Nephron progenitor cell (in vitro differentiated cells): ENCODE results near the gene PDZD8.

ENCODE experiments used
- DNase-seq: peaks from one replicate; pipeline ENCODE4 v3.0.0; 2021
- H3K27ac Mint-ChIP-seq: 2 replicates; pipeline ENCODE4 v1.8.0; 2021; ENCODE audit warnings: mild to moderate bottlenecking, moderate library complexity, mixed read lengths
- H3K27me3 Mint-ChIP-seq: 2 replicates; pipeline ENCODE4 v1.8.0; 2021; ENCODE audit warnings: mild to moderate bottlenecking, low read depth, mixed read lengths; ENCODE audit not compliant: poor library complexity
- H3K36me3 Mint-ChIP-seq: 2 replicates; pipeline ENCODE4 v1.8.0; 2021; ENCODE audit warnings: low read depth, mixed read lengths
- H3K4me1 Mint-ChIP-seq: 2 replicates; pipeline ENCODE4 v1.8.0; 2021; ENCODE audit warnings: mixed read lengths
- H3K4me3 Mint-ChIP-seq: 2 replicates; pipeline ENCODE4 v1.8.0; 2021; ENCODE audit warnings: mild to moderate bottlenecking, moderate library complexity, mixed read lengths
- H3K9me3 Mint-ChIP-seq: 2 replicates; pipeline ENCODE4 v1.8.0; 2021; ENCODE audit warnings: mild to moderate bottlenecking, moderate library complexity, mixed read lengths
- TF ChIP-seq, protein P1 (sequence below): fragments of 200-600 bp; sonication (generic); IDR thresholded peaks from 2 replicates; pipeline ENCODE4 v1.5.0; 2021; ENCODE audit warnings: antibody characterized with exemption

PDZD8 gene

DNA sequence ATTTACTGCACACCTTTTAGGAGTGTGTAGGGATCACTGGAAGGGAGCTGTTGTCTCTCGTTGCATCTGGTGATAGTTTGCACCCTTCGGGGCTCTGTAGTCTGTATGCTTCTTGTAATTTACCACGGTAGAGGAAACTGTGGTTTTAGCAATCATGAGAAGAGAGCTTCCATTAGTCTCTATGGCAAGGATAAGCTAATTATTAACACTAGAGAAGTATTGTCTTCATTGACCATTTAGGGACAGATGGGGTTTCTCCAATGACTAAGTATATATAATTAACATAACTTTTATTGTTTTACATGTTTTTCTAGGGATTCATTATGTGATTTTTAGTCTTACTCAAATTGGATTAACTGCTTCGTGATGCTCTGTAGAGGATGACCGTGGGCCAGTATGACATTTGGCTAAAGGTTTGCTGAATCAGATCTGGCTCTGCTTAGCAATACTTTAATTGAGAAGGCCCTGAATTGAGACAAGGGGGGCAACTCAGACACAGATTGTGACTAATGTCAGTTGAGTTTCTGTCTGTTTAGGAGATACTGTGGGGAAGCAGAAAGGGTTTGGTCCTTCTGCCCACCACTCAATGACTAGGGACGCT, 125.6 kb downstream of the PDZD8 start:
- no peaks in the 10 kb centered on the region for H3K36me3 Mint-ChIP-seq
- DNase-seq = no peak
- peaks cover 21% of the 10 kb centered on the region for H3K27me3 Mint-ChIP-seq
- no peaks in the 10 kb centered on the region for H3K9me3 Mint-ChIP-seq
- no peak overlapping the region for H3K4me3 Mint-ChIP-seq
- H3K4me1 Mint-ChIP-seq = peaks cover 31% of the 10 kb centered on the region
- H3K27ac Mint-ChIP-seq = no peak overlapping the region
- TF ChIP-seq, protein P1, sequence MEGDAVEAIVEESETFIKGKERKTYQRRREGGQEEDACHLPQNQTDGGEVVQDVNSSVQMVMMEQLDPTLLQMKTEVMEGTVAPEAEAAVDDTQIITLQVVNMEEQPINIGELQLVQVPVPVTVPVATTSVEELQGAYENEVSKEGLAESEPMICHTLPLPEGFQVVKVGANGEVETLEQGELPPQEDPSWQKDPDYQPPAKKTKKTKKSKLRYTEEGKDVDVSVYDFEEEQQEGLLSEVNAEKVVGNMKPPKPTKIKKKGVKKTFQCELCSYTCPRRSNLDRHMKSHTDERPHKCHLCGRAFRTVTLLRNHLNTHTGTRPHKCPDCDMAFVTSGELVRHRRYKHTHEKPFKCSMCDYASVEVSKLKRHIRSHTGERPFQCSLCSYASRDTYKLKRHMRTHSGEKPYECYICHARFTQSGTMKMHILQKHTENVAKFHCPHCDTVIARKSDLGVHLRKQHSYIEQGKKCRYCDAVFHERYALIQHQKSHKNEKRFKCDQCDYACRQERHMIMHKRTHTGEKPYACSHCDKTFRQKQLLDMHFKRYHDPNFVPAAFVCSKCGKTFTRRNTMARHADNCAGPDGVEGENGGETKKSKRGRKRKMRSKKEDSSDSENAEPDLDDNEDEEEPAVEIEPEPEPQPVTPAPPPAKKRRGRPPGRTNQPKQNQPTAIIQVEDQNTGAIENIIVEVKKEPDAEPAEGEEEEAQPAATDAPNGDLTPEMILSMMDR = no peak

DNA sequence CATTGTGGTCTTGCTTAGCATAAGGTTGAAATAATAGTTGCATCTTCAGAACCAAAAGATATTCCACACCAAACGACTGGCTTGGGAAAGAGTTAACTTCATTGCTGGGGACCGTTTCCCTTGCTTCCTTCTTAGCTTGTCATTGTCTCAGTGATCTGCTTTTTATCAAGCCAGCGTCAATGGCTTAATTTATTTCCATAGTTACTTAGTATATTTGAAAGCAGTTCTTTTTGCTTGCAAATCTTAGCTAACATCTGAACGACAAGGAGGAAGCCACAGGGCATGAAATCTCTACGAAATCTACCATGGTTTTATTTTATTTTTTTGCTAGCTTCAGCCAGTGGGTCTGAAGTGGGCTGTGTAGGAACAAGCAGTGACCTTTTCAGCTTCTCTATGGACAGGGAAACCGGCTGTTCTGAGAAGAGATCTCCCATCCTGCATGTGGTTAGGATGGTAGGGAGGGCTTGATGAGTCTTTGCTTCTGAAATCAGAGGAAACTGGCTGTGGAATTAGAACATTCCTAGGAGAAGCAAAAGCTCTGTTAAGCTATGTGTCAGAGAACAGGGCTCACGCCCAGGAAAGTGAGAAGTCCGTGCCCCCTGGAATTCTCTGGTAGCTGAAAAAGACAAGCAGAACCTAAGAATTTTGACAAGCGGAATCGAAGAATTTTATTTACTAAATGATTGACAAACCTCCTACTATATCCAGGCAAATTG, 126.3 kb downstream of the PDZD8 start:
- H3K36me3 Mint-ChIP-seq = no peaks in the 10 kb centered on the region
- no peak for DNase-seq
- no peaks in the 10 kb centered on the region for H3K9me3 Mint-ChIP-seq
- TF ChIP-seq, protein P1 = no peak
- no peak overlapping the region for H3K4me3 Mint-ChIP-seq
- no peak overlapping the region for H3K27ac Mint-ChIP-seq
- peaks cover 26% of the 10 kb centered on the region for H3K4me1 Mint-ChIP-seq
- peaks cover 23% of the 10 kb centered on the region for H3K27me3 Mint-ChIP-seq

DNA sequence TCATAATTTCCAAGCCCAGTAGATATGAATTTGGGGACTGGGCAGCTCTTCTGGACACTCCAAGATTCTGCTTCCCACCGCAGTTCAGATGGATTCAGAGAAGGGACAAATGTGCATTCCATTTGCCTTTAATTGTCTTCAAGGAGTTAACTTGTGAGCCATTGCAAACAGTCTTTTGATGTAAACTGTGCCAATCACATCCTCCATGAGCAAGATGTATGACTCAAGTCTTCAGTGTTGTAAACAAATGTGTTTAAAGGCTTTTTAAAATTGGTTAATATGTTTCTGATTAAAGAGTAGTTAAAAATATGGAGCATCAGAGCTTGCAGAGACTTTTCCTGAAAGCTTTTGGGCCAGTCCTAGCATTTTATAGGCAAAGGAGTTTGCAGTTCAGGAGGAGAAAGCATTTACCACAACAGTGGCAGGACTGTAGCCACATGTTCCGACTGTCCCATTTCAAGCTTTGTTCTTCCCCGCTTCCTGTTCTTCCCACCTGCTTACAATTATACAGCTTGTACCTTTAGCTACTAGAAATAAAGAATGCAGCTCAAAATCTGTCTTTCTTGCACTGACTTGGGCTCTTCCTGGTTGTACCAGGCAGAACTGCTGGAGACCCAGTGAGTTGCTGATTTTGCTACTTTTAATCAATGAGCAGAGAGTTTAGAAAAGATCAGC, 128.1 kb downstream of the PDZD8 start:
- peaks cover 41% of the 10 kb centered on the region for H3K27me3 Mint-ChIP-seq
- TF ChIP-seq, protein P1 = no peak
- no peaks in the 10 kb centered on the region for H3K9me3 Mint-ChIP-seq
- no peak overlapping the region for H3K4me3 Mint-ChIP-seq
- no peak for DNase-seq
- no peaks in the 10 kb centered on the region for H3K36me3 Mint-ChIP-seq
- H3K4me1 Mint-ChIP-seq = peaks cover 24% of the 10 kb centered on the region
- no peak overlapping the region for H3K27ac Mint-ChIP-seq

DNA sequence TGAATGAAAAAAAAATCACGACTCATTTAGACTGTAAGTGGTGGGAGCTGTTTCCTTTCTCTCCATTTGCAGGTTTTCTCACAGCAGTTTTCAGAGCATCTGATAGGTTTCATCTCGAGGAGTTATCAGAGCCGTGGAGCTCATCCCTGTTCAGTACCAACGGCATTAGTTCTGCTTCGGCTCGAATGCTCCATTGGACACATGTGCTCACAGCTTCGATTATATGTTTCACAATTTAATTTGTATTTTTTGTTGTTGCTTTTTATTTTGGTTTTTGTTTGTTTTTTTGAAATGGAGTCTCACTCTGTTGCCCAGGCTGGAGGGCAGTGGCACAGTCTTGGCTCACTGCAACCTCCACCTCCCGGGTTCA, 132.8 kb downstream of the PDZD8 start:
- no peak overlapping the region for H3K27ac Mint-ChIP-seq
- H3K4me1 Mint-ChIP-seq = peaks cover 17% of the 10 kb centered on the region
- peaks cover 64% of the 10 kb centered on the region for H3K27me3 Mint-ChIP-seq
- TF ChIP-seq, protein P1 = no peak
- no peaks in the 10 kb centered on the region for H3K36me3 Mint-ChIP-seq
- H3K9me3 Mint-ChIP-seq = no peaks in the 10 kb centered on the region
- H3K4me3 Mint-ChIP-seq = peak overlapping the region; percentile 82
- DNase-seq = no peak

DNA sequence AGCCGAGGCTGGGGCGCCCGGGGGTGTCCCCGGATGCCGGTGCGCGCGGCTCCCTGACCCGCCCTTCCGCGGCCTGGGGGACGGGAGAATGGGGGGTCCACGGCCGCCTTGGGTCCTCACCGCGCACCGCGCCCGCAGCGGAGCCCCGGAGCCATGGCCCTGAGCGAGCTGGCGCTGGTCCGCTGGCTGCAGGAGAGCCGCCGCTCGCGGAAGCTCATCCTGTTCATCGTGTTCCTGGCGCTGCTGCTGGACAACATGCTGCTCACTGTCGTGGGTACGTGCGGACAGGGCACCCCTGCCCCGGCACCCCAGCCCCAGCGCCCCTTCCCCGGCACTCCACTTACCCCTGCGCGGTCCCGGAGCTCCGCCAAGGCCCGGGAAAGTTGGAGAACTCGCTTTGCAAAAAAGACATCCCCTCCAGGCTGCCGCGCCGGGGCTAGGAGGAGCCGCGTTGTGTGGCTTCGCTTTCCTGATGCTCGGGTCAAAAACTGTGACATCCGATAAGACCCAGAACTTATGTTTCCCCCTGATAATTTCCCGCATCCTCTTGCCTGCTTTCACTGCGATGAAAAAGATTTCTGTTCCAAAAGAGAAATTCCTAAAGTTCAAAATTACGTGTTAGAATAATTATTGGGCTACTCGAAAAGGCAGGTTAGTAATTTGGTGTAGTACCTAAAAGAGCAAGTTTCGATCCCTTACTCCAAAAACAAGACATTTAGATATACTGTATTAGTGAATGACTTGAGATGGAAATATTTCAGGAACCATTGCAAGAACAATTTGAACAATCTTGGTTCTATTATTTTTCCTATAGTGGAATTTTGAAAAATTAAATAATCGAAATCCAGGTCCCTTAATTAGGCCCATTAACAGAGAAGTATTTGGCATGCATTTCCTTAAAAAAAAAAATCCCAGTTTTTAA, 133.4 kb downstream of the PDZD8 start:
- Mint-ChIP-seq H3K9me3 (no peaks in the 10 kb centered on the region), H3K4me3 (peak overlapping the region; percentile 82), H3K36me3 (no peaks in the 10 kb centered on the region), H3K27ac (no peak overlapping the region), H3K27me3 (peaks cover 65% of the 10 kb centered on the region), H3K4me1 (peaks cover 11% of the 10 kb centered on the region)
- TF ChIP-seq, protein P1 = no peak
- peak; percentile 56 for DNase-seq
